Neuronal stem cell (in vitro differentiated cells): ENCODE measurements around the gene MARVELD1.

ENCODE experiments used
- DNase-seq: peaks from one replicate; pipeline ENCODE4 v3.0.0-alpha.2; 2013; ENCODE audit warnings: low spot score
- H2AFZ ChIP-seq: one replicate; pipeline ENCODE4 v1.6.1; 2013; ENCODE audit warnings: mild to moderate bottlenecking, low read length, inconsistent platforms
- H2AK5ac ChIP-seq: 2 replicates; pipeline ENCODE4 v1.6.1; 2013; ENCODE audit warnings: low read depth, mild to moderate bottlenecking, inconsistent platforms, low read length, moderate library complexity, mixed read lengths
- H2BK120ac ChIP-seq: 2 replicates; pipeline ENCODE4 v1.6.1; 2013; ENCODE audit warnings: low read depth, mild to moderate bottlenecking, inconsistent platforms, low read length, moderate library complexity, mixed read lengths
- H2BK12ac ChIP-seq: one replicate; pipeline ENCODE4 v1.6.1; 2013; ENCODE audit warnings: low read length, inconsistent platforms
- H2BK15ac ChIP-seq: 2 replicates; pipeline ENCODE4 v1.6.1; 2013; ENCODE audit warnings: mild to moderate bottlenecking, low read length, inconsistent platforms, mixed read lengths
- H2BK5ac ChIP-seq: one replicate; pipeline ENCODE4 v1.6.1; 2013; ENCODE audit warnings: inconsistent platforms, mild to moderate bottlenecking, low read length, moderate library complexity
- H3K14ac ChIP-seq: one replicate; pipeline ENCODE4 v1.6.1; 2013; ENCODE audit warnings: low read length, inconsistent platforms
- H3K18ac ChIP-seq: 2 replicates; pipeline ENCODE4 v1.6.1; 2013; ENCODE audit warnings: low read length, inconsistent platforms
- H3K23ac ChIP-seq: 2 replicates; pipeline ENCODE4 v1.6.1; 2013; ENCODE audit warnings: low read depth, mild to moderate bottlenecking, mixed read lengths, low read length, inconsistent platforms; ENCODE audit not compliant: poor library complexity
- H3K27ac ChIP-seq: replicated peaks from 3 replicates; pipeline ENCODE4 v1.5.1; 2013; ENCODE audit warnings: low read length, inconsistent platforms
- H3K27me3 ChIP-seq, 3 experiments: 2 replicates each; pipeline ENCODE4 v1.6.1; 2013; ENCODE audit warnings: low read length in 3 of 3, mild to moderate bottlenecking in 2 of 3, inconsistent platforms in 1 of 3, low read depth in 1 of 3, mixed read lengths in 1 of 3, moderate library complexity in 1 of 3; ENCODE audit not compliant: control insufficient read depth in 3 of 3, insufficient read depth in 3 of 3
- H3K36me3 ChIP-seq, 2 donors: replicated peaks in 1 of 2; 2 replicates each; pipeline ENCODE4 v1.6.1; 2013; ENCODE audit warnings: low read length in 2 of 2; ENCODE audit not compliant: control insufficient read depth in 2 of 2, insufficient read depth in 2 of 2
- H3K4ac ChIP-seq: 2 replicates; pipeline ENCODE4 v1.6.1; 2013; ENCODE audit warnings: inconsistent platforms, mild to moderate bottlenecking, low read length, moderate library complexity
- H3K4me1 ChIP-seq, 2 donors: 1 replicate in 1 of 2; 2 replicates in 1 of 2; pipeline ENCODE4 v1.6.1; 2013; ENCODE audit warnings: low read length in 2 of 2, low read depth in 1 of 2; ENCODE audit not compliant: control insufficient read depth in 2 of 2, insufficient read depth in 1 of 2
- H3K4me2 ChIP-seq: one replicate; pipeline ENCODE4 v1.6.1; 2013; ENCODE audit warnings: mild to moderate bottlenecking, low read length, inconsistent platforms; ENCODE audit not compliant: insufficient read depth, poor library complexity, severe bottlenecking
- H3K4me3 ChIP-seq, 2 donors: 2 replicates each; pipeline ENCODE4 v1.5.1; 2013; ENCODE audit warnings: low read length in 2 of 2, mild to moderate bottlenecking in 2 of 2, inconsistent platforms in 1 of 2, moderate library complexity in 1 of 2
- H3K79me1 ChIP-seq: one replicate; pipeline ENCODE4 v1.6.1; 2013; ENCODE audit warnings: low read depth, mild to moderate bottlenecking, inconsistent platforms, low read length, moderate library complexity
- H3K9ac ChIP-seq: one replicate; pipeline ENCODE4 v1.6.1; 2013; ENCODE audit warnings: mild to moderate bottlenecking, low read depth, low read length, inconsistent platforms; ENCODE audit not compliant: poor library complexity
- H3K9me3 ChIP-seq, 2 donors: replicated peaks in 1 of 2; 2 replicates each; pipeline versions ENCODE3 to v1.6.1; 2013; ENCODE audit warnings: low read length in 2 of 2, mild to moderate bottlenecking in 2 of 2, inconsistent platforms in 1 of 2, low read depth in 1 of 2, mixed read lengths in 1 of 2, moderate library complexity in 1 of 2; ENCODE audit not compliant: control insufficient read depth in 2 of 2, insufficient read depth in 1 of 2
- H4K8ac ChIP-seq: one replicate; pipeline ENCODE4 v1.6.1; 2013; ENCODE audit warnings: low read depth, mild to moderate bottlenecking, inconsistent platforms, low read length, moderate library complexity
- H4K91ac ChIP-seq: one replicate; pipeline ENCODE4 v1.6.1; 2013; ENCODE audit warnings: low read length, low read depth, mild to moderate bottlenecking, inconsistent platforms; ENCODE audit not compliant: poor library complexity
- WGBS, 2 donors: extraction: QIAGEN DNeasy Blood & Tissue Kit; methylation state at CpG; one replicate each; pipeline ENCODE4 v1.1.7; 2013; ENCODE audit warnings: missing lambda C conversion rate in 2 of 2, mixed read lengths in 1 of 2; ENCODE audit not compliant: insufficient read length in 2 of 2, insufficient replicate concordance in 1 of 2; ENCODE audit errors: extremely low coverage in 2 of 2; 5-methylcytosine and 5-hydroxymethylcytosine counted together

The MARVELD1 gene

GRCh38 chr10:97669571-97669970 lies 44.0 kb upstream of the MARVELD1 start:
- H3K9me3 ChIP-seq = no peaks in the 10 kb centered on the region
- H3K27ac ChIP-seq = no peak overlapping the region
- no peak overlapping the region for H2BK12ac ChIP-seq
- no peak overlapping the region for H2BK5ac ChIP-seq
- H2AK5ac ChIP-seq = no peak overlapping the region
- no peak overlapping the region for H2BK120ac ChIP-seq
- peaks cover 0 to 2% (median 0%) of the 10 kb centered on the region in 3 experiments for H3K27me3 ChIP-seq
- H3K4me1 ChIP-seq = no peaks in the 10 kb centered on the region
- H3K4me3 ChIP-seq = no peak overlapping the region
- no peak overlapping the region for H3K4me2 ChIP-seq
- peaks cover 30 to 85% of the 10 kb centered on the region in 2 donors for H3K36me3 ChIP-seq
- H3K9ac ChIP-seq = no peak overlapping the region
- no peak overlapping the region for H3K18ac ChIP-seq
- no peak overlapping the region for H3K14ac ChIP-seq
- no peak overlapping the region for H3K4ac ChIP-seq
- no peak overlapping the region for H3K23ac ChIP-seq
- no peak overlapping the region for H2AFZ ChIP-seq
- no peak overlapping the region for H4K8ac ChIP-seq
- WGBS, 2 donors = no CpG with 5 or more reads among the region's 1 CpG
- H3K79me1 ChIP-seq = no peaks in the 10 kb centered on the region
- no peak overlapping the region for H4K91ac ChIP-seq
- H2BK15ac ChIP-seq = no peak overlapping the region
- no peak for DNase-seq

- H2BK5ac ChIP-seq = no peak overlapping the region
- no peak overlapping the region for H2AK5ac ChIP-seq
- H3K4me1 ChIP-seq = no peaks in the 10 kb centered on the region
- no peak overlapping the region for H2BK120ac ChIP-seq
- H3K9ac ChIP-seq = no peak overlapping the region
- no peak overlapping the region for H4K8ac ChIP-seq
- WGBS, 2 donors = no CpG with 5 or more reads among the region's 8 CpGs
- H3K27ac ChIP-seq = no peak overlapping the region
- H2BK12ac ChIP-seq = no peak overlapping the region
- no peak for DNase-seq
- no peaks in the 10 kb centered on the region for H3K9me3 ChIP-seq
- no peaks in the 10 kb centered on the region for H3K27me3 ChIP-seq
- H3K4me2 ChIP-seq = no peak overlapping the region
- H3K14ac ChIP-seq = no peak overlapping the region
- H3K4me3 ChIP-seq = no peak overlapping the region
- no peaks in the 10 kb centered on the region for H3K79me1 ChIP-seq
- no peak overlapping the region for H4K91ac ChIP-seq
- no peak overlapping the region for H3K18ac ChIP-seq
- H3K23ac ChIP-seq = no peak overlapping the region
- H3K4ac ChIP-seq = no peak overlapping the region
- H2BK15ac ChIP-seq = no peak overlapping the region
- no peak overlapping the region for H2AFZ ChIP-seq
- H3K36me3 ChIP-seq = peaks cover 33 to 78% of the 10 kb centered on the region in 2 donors
Observed at GRCh38 chr10:97673736-97674525, 39.6 kb upstream of the MARVELD1 start.

GRCh38 chr10:97675222-97675621 lies 38.3 kb upstream of the MARVELD1 start:
- H3K27ac ChIP-seq = no peak overlapping the region
- H3K4me2 ChIP-seq = no peak overlapping the region
- H3K18ac ChIP-seq = no peak overlapping the region
- no peak for DNase-seq
- no peaks in the 10 kb centered on the region for H3K27me3 ChIP-seq
- H2AK5ac ChIP-seq = no peak overlapping the region
- peak overlapping the region; percentile 78 for H3K23ac ChIP-seq
- H3K4me3 ChIP-seq = no peak overlapping the region
- H3K14ac ChIP-seq = no peak overlapping the region
- peak overlapping the region; percentile 36 for H2BK12ac ChIP-seq
- H3K9me3 ChIP-seq = no peaks in the 10 kb centered on the region
- H3K36me3 ChIP-seq = peaks cover 28 to 65% of the 10 kb centered on the region in 2 donors
- H3K4ac ChIP-seq = no peak overlapping the region
- no peak overlapping the region for H3K9ac ChIP-seq
- H2BK5ac ChIP-seq = no peak overlapping the region
- H3K79me1 ChIP-seq = no peaks in the 10 kb centered on the region
- no peak overlapping the region for H2AFZ ChIP-seq
- no peaks in the 10 kb centered on the region for H3K4me1 ChIP-seq
- no peak overlapping the region for H4K91ac ChIP-seq
- WGBS, 2 donors = no CpG with 5 or more reads among the region's 9 CpGs
- H2BK120ac ChIP-seq = no peak overlapping the region
- H4K8ac ChIP-seq = no peak overlapping the region
- no peak overlapping the region for H2BK15ac ChIP-seq

GRCh38 chr10:97676770-97677581 lies 36.6 kb upstream of the MARVELD1 start:
- Histone ChIP-seq H3K9me3 (no peaks in the 10 kb centered on the region), H2BK12ac (no peak overlapping the region), H4K8ac (no peak overlapping the region), H3K4me1 (no peaks in the 10 kb centered on the region), H3K18ac (no peak overlapping the region), H3K27me3 (no peaks in the 10 kb centered on the region), H3K4me3 (no peak overlapping the region), H2BK120ac (no peak overlapping the region), H3K14ac (no peak overlapping the region), H4K91ac (no peak overlapping the region), H3K4ac (no peak overlapping the region), H2AFZ (no peak overlapping the region), H2BK15ac (no peak overlapping the region), H3K9ac (no peak overlapping the region), H3K4me2 (no peak overlapping the region), H3K36me3 (peaks cover 26 to 52% of the 10 kb centered on the region in 2 donors), H3K79me1 (no peaks in the 10 kb centered on the region), H3K27ac (no peak overlapping the region), H2BK5ac (no peak overlapping the region), H2AK5ac (no peak overlapping the region), H3K23ac (no peak overlapping the region)
- peak; percentile 32 for DNase-seq
- no CpG with 5 or more reads among the region's 2 CpGs for WGBS, 2 donors
